Measurements from ENCODE around the gene PDIK1L.
A peak's percentile ranks its signal among the peaks of the same experiment; 100 is the strongest.
"Not testable (repeated sequence)": the region's sequence is repeated elsewhere in the genome, so short reads cannot be mapped to it uniquely, and the experiment has no call there.

The PDIK1L gene

DNA sequence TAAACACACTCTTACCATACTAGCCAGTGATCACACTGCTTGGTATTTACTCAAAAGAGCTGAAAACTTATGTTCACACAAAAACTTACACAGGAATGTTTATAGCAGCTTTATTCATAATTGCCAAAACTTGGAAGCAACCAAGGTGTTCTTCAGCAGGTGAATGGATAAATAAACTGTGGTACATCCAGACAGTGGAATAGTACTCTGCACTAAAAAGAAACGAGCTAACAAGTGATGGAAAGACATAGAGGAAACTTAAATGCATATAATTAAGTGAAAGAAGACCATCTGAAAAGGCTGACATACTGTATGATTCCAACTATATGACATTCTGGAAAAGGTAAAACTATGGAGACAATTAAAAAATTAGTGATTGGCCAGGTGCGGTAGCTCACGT is 20.7 kb upstream of the PDIK1L start:
- no peak for DNase-seq (ENCODE audit: low read depth in 2 of 2)

- no peak for DNase-seq (ENCODE audit: low read depth in 2 of 2)
Measured at GRCh38 chr1:26092422-26092821, 19.2 kb upstream of the PDIK1L start.

- not testable (repeated sequence) for DNase-seq (ENCODE audit: low read depth in 2 of 2)
Measured at GRCh38 chr1:26093569-26093968, 18.1 kb upstream of the PDIK1L start.

DNA sequence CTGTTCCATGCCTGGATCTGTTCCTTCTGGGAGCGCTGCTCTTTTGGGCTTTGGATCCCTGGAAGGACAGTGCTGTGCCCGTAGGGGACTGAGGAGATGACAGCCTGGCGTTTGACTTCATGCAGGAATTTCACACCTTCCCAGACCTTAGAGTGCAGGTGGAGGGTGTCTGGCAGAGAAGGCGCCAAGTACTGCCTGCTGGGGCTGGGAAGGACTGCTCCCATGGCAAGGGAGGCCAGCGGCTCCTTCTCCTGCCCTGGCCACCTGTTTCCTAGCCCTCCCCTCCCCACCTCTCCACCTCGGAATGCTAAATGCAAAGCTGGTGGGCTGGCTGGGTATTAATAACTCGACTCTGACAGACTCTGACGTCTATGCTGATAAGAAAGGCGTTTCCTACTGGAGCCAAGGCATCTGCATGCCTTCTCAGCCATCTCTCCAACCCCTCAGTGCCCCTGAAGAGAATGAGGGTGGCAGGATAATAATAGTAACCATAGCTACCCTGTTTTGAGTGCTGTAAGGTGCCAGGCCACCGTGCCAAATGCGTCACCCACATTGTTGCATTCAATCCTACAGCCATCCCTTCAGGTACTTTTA is 17.5 kb upstream of the PDIK1L start:
- DNase-seq (ENCODE audit: low read depth in 2 of 2) = no peak

GRCh38 chr1:26094677-26095383 is 16.8 kb upstream of the PDIK1L start:
- no peak for DNase-seq (ENCODE audit: low read depth in 2 of 2)

DNA sequence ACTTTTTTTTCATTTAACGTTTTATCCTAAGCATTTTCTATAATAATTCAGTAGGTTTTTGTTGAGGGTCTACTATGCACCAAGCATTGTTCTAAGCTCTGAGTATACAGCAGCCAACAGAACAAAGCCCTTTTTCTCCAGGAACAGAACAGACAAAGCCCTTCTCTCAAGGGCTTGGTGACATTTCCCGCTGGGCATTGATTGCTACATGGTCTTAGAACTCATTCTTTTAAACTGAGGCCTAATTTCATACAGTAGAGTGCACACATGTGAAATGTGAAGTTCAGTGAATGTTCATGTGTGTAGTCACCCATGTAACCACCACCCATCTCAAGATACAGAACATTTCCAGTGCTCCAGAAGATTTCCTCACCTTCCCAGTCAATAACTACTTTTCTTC is 15.2 kb upstream of the PDIK1L start:
- DNase-seq (ENCODE audit: low read depth in 2 of 2) = no peak

GRCh38 chr1:26097696-26098095 is 13.9 kb upstream of the PDIK1L start:
- no peak for DNase-seq (ENCODE audit: low read depth in 2 of 2)

DNA sequence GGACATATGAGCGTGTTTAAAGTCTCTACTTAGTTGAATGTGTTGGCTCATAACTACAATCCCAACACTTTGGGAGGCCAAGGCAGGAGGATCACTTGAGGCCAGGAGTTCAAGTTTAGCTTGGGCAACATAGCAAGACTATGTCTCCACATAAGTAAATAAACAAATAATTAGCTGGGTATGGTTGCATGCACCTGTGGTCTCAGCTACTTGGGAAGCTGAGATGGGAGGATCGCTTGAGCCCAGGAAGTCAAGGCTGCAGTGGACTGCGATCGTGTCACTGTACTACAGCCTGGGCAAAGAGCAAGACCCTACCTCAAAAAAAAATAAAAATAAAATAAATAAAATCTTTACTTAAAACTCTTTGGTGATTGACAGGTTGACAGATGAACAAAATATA is 13.0 kb upstream of the PDIK1L start:
- no peak for DNase-seq (ENCODE audit: low read depth in 2 of 2)

GRCh38 chr1:26099780-26100179 is 11.8 kb upstream of the PDIK1L start:
- DNase-seq (ENCODE audit: low read depth in 2 of 2) = no peak

- DNase-seq (ENCODE audit: low read depth in 2 of 2) = not testable (repeated sequence)
Measured at GRCh38 chr1:26100204-26100603, 11.4 kb upstream of the PDIK1L start.

DNA sequence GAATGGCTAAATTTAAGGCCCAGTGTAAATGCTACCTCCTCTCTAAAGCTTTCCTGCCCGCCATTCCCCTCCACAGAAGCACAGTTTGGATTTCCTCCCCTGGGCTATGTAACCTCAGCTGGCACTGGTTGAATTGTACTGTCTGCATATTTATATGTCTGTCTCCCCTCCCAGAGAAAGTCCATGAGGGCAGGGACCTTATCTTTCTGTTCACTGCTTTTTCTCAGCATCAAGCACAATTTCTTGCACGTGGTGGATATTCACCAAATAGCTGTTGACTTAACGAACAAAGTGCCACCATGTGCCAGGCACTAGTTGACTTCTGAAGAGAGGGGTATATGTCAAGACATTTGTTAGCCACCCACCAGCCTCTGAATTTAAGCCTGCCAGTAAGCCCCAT is 9.5 kb upstream of the PDIK1L start:
- DNase-seq (ENCODE audit: low read depth in 2 of 2) = no peak

GRCh38 chr1:26102526-26102925 is 9.1 kb upstream of the PDIK1L start:
- DNase-seq (ENCODE audit: low read depth in 2 of 2) = no peak

DNA sequence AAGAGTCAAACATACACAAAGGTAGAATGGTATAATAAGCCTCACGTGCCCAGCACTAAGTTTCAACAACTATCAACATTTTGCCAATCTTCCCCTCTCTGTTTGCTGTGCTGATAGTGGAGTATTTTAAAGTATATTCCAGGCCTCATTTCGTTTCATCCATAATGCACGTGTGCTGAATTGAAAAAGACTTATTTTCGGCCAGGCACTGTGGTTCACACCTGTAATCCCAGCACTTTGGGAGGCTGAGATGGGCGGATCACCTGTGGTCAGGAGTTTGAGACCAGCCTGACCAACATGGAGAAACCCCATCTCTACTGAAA is 6.4 kb upstream of the PDIK1L start:
- DNase-seq (ENCODE audit: low read depth in 2 of 2) = not testable (repeated sequence)

DNA sequence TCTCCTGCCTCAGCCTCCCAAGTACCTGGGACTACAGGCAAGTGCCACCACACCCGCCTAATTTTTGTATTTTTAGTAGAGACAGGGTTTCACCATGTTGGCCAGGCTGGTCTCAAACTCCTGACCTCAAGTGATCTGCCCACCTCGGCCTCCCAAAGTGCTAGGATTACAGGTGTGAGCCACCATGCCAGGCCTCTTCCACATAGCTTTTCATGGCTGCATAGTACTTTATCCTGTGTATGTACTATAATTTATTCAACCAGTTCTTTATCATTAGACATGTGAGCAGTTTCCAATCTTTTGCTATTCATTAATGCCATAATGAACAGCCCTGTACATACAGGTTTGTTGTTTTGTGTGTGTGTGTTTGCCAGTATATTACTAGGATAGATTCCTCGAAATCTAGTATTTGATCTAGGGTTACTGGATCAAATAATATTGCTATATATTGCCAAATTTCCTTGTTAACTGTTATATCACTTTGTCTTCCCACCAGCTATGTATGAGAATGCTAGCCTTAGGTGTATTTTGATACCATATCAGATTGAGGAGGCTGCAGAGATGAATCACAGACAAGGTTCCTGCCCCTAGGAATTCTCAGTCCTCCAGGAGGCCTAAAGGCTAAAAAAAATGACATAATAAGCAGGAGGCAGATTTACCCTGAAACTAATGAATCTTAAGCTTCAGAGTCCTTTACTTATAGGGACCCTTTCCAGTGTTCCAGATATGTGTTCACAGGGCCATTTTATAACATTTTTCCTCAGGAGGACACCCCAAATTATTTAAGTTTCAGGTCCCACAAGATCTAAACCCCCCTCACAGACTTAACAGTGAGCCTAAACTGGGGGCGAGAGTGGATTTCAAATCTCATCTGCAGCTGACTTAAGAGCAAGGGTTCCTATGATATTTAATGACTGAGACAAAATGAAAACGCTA is 2.1 kb upstream of the PDIK1L start:
- no peak for DNase-seq (ENCODE audit: low read depth in 2 of 2)

GRCh38 chr1:26110731-26111529 is 694 bp upstream of the PDIK1L start:
- peak; percentile 43 to 67 for DNase-seq (ENCODE audit: low read depth in 2 of 2)

GRCh38 chr1:26112407-26112775 is 767 bp downstream of the PDIK1L start:
- DNase-seq (ENCODE audit: low read depth in 2 of 2) = no peak

DNA sequence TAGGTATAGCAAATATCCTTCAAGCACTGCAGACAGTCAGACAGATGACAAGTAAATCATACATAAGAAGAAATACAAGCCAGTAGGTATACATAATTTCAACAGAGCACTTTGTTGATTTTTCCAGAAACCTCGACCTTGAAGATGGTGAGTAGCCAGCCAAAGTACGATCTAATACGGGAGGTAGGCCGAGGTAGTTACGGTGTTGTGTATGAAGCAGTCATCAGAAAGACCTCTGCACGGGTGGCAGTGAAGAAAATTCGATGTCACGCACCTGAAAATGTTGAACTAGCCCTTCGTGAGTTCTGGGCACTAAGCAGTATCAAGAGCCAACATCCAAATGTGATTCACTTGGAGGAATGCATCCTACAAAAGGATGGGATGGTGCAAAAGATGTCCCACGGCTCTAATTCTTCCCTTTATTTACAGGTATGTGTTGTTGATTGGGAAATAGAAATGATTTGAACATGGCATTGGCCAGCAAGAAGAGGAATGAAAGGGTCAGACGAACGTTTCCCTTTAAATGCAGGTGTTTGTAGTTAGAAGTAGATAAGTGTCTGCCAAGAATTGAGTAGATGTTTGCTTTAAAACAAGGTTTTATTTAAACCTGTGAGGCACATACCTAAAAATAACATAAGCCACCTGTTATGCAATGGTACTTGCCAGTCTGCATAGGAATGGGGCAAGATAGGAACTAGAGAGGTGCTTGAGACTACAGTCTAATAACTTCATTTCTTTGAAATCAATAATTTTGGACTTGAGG is 2.7 kb downstream of the PDIK1L start:
- no peak for DNase-seq (ENCODE audit: low read depth in 2 of 2)

GRCh38 chr1:26119892-26120608 is 8.4 kb downstream of the PDIK1L start:
- no peak for DNase-seq (ENCODE audit: low read depth in 2 of 2)

GRCh38 chr1:26121854-26122773 is 10.5 kb downstream of the PDIK1L start:
- no peak for DNase-seq (ENCODE audit: low read depth in 2 of 2)
